Activated B cell treated with CpG ODN at 0.5 μM for 24 hours (primary cell): ENCODE measurements around the gene COL13A1. TPM values are rescaled to one million over a fixed set of nuclear protein-coding genes. Genes with fewer than 3 reads are reported as not detected.

Experiments
- ATAC-seq: fragments of 200-7000 bp; cut with Tn5 transposase; one replicate; pipeline ENCODE4 v1.10.0; 2021; ENCODE audit warnings: low read depth, mild to moderate bottlenecking, moderate library complexity
- CTCF ChIA-PET: fragments of 350-600 bp; sonication (Branson Sonifier 250); formaldehyde crosslinking; loops from one replicate; lab custom pipeline; 2021; ENCODE audit warnings: antibody characterized with exemption; lab: Charles Lee
- POLR2A ChIA-PET: fragments of 350-600 bp; sonication (Branson Sonifier 250); formaldehyde crosslinking; loops from one replicate; lab custom pipeline; 2021; ENCODE audit warnings: antibody characterized with exemption; lab: Charles Lee
- DNase-seq: peaks from one replicate; pipeline ENCODE4 v3.0.0; 2022
- H3K27ac Mint-ChIP-seq: one replicate; pipeline ENCODE4 v1.8.0; 2020; ENCODE audit warnings: mixed read lengths
- H3K27me3 Mint-ChIP-seq: one replicate; pipeline ENCODE4 v1.8.0; 2021; ENCODE audit warnings: mixed read lengths
- H3K36me3 Mint-ChIP-seq: one replicate; pipeline ENCODE4 v1.8.0; 2021; ENCODE audit warnings: low read depth, mixed read lengths
- H3K4me1 Mint-ChIP-seq: one replicate; pipeline ENCODE4 v1.8.0; 2021; ENCODE audit warnings: mixed read lengths
- H3K4me3 Mint-ChIP-seq: one replicate; pipeline ENCODE4 v1.8.0; 2020; ENCODE audit warnings: mild to moderate bottlenecking, mixed read lengths
- H3K9me3 Mint-ChIP-seq: one replicate; pipeline ENCODE4 v1.8.0; 2020; ENCODE audit warnings: mixed read lengths
- intact Hi-C: fragments of 100-400 bp; cut with micrococcal nuclease; formaldehyde crosslinking; loops from one replicate; pipeline ENCODE4 v1.15.1; 2024
- total RNA-seq: library from RNA; stranded (reverse); gene quantifications from 2 replicates; pipeline ENCODE4 v1.2.3, GENCODE V29; 2022
- TF ChIP-seq, protein P1 (sequence below): fragments of 200-600 bp; IDR thresholded peaks from one replicate; pipeline ENCODE4 v1.8.0; 2022; ENCODE audit warnings: antibody characterized with exemption, mild to moderate bottlenecking

Gene COL13A1
- total RNA-seq, 1 donor from 2014 or later, result not detected

DNA sequence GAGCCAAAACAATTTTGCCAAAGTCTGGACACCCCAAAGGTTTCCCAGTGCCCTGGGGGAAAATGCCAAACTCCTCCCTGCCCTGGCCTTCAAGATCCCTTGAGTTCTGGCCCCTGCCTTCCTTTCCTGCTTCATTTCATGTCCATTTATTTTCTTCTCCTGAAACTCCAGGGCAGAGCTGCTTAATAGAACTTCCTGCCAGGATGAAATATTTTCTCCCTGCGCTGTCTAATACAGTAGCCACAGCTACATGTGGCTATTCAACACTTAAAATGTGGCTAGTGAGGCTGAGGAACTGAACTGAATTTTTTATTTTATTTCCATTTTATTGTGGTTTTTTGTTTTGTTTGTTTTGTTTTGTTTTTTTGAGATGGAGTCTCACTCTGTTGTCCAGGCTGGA lies 49.6 kb downstream of the COL13A1 start:
- H3K36me3 Mint-ChIP-seq, result no peaks in the 10 kb centered on the region
- no peak for DNase-seq
- H3K27me3 Mint-ChIP-seq, result peaks cover 16% of the 10 kb centered on the region
- H3K9me3 Mint-ChIP-seq, result no peaks in the 10 kb centered on the region
- no peak overlapping the region for H3K4me3 Mint-ChIP-seq
- H3K4me1 Mint-ChIP-seq, result no peaks in the 10 kb centered on the region
- TF ChIP-seq, protein P1, sequence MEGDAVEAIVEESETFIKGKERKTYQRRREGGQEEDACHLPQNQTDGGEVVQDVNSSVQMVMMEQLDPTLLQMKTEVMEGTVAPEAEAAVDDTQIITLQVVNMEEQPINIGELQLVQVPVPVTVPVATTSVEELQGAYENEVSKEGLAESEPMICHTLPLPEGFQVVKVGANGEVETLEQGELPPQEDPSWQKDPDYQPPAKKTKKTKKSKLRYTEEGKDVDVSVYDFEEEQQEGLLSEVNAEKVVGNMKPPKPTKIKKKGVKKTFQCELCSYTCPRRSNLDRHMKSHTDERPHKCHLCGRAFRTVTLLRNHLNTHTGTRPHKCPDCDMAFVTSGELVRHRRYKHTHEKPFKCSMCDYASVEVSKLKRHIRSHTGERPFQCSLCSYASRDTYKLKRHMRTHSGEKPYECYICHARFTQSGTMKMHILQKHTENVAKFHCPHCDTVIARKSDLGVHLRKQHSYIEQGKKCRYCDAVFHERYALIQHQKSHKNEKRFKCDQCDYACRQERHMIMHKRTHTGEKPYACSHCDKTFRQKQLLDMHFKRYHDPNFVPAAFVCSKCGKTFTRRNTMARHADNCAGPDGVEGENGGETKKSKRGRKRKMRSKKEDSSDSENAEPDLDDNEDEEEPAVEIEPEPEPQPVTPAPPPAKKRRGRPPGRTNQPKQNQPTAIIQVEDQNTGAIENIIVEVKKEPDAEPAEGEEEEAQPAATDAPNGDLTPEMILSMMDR, result no peak
- intact Hi-C loops, result no loop called here
- CTCF ChIA-PET, result no interaction called here
- no peak for ATAC-seq
- POLR2A ChIA-PET, result no interaction called here
- no peak overlapping the region for H3K27ac Mint-ChIP-seq

GRCh38 chr10:69853064-69853463 lies 51.4 kb downstream of the COL13A1 start:
- ATAC-seq, result no peak
- no peaks in the 10 kb centered on the region for H3K36me3 Mint-ChIP-seq
- TF ChIP-seq, protein P1, result no peak
- no peaks in the 10 kb centered on the region for H3K4me1 Mint-ChIP-seq
- no peak for DNase-seq
- peaks cover 4% of the 10 kb centered on the region for H3K27me3 Mint-ChIP-seq
- CTCF ChIA-PET, result no interaction called here
- no peak overlapping the region for H3K27ac Mint-ChIP-seq
- H3K4me3 Mint-ChIP-seq, result no peak overlapping the region
- no peaks in the 10 kb centered on the region for H3K9me3 Mint-ChIP-seq
- POLR2A ChIA-PET, result no interaction called here
- intact Hi-C loops, result no loop called here

GRCh38 chr10:69854511-69855345 lies 53.0 kb downstream of the COL13A1 start:
- TF ChIP-seq, protein P1, result no peak
- intact Hi-C loops, result no loop called here
- no peaks in the 10 kb centered on the region for H3K36me3 Mint-ChIP-seq
- no peak overlapping the region for H3K4me3 Mint-ChIP-seq
- H3K27me3 Mint-ChIP-seq, result no peaks in the 10 kb centered on the region
- H3K27ac Mint-ChIP-seq, result no peak overlapping the region
- ChIA-PET CTCF (no interaction called here), POLR2A (no interaction called here)
- DNase-seq, result no peak
- H3K4me1 Mint-ChIP-seq, result no peaks in the 10 kb centered on the region
- no peak for ATAC-seq
- no peaks in the 10 kb centered on the region for H3K9me3 Mint-ChIP-seq

DNA sequence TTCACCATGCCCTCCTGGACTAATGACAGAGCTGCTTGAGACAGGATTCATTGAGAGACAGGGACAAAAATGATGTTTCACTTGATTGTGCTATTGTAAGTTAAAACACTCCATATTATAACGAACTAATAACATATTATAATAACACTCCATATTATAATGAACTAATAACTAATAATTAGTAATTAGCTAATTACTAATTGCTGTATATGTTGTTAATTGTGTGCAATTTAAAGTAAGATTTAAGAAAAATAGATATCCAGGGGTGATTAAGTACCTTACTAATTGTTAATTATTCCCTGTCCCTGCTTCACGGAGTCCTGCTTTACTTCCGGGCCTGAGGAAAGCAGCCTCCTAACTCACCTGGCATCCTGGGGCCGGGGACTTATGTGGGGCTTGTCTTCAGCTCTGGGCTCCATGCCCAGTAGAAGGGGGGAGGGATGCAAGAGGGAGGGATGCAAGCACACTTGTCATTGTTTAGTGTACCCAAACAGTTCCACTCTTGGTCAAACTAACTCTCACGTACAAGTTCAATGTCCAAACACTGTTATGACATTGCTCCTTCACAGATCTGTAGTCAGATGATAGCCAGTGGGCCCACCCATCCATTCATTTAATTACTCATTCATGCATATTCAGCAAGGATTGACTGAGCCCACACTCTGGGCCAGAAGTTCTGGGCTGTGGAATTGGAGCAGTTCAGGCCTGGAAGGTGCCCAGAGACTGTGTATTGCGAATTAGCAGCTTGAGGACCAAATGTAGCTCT lies 53.8 kb downstream of the COL13A1 start:
- POLR2A ChIA-PET, result no interaction called here
- CTCF ChIA-PET, result no interaction called here
- Mint-ChIP-seq H3K36me3 (no peaks in the 10 kb centered on the region), H3K4me1 (no peaks in the 10 kb centered on the region), H3K27ac (no peak overlapping the region), H3K4me3 (no peak overlapping the region), H3K9me3 (no peaks in the 10 kb centered on the region), H3K27me3 (no peaks in the 10 kb centered on the region)
- intact Hi-C loops, result no loop called here
- DNase-seq (no peak), ATAC-seq (no peak)
- TF ChIP-seq, protein P1, result no peak

- ChIA-PET POLR2A (no interaction called here), CTCF (no interaction called here)
- H3K36me3 Mint-ChIP-seq, result no peaks in the 10 kb centered on the region
- no peak for DNase-seq
- no peak for ATAC-seq
- no peak overlapping the region for H3K4me3 Mint-ChIP-seq
- no peaks in the 10 kb centered on the region for H3K4me1 Mint-ChIP-seq
- TF ChIP-seq, protein P1, result no peak
- no peaks in the 10 kb centered on the region for H3K27me3 Mint-ChIP-seq
- no peak overlapping the region for H3K27ac Mint-ChIP-seq
- no peaks in the 10 kb centered on the region for H3K9me3 Mint-ChIP-seq
- intact Hi-C loops, result no loop called here
Observed at GRCh38 chr10:69856601-69857166, 55.0 kb downstream of the COL13A1 start.
